Activated CD8-positive, alpha-beta T cell treated with anti-CD3 and anti-CD28 coated beads for 36 hours (primary cell): Measurements from ENCODE around the gene PAX7. TPM values are rescaled to one million over a fixed set of nuclear protein-coding genes. Genes with fewer than 3 reads are reported as not detected.
"Not testable (repeated sequence)": the region's sequence is repeated elsewhere in the genome, so short reads cannot be mapped to it uniquely, and the experiment has no call there.

Experiments used
- ATAC-seq: fragments of 200-7000 bp; cut with Tn5 transposase; one replicate; pipeline ENCODE4 v1.10.0; 2021; ENCODE audit warnings: mild to moderate bottlenecking, moderate library complexity
- CTCF ChIA-PET: fragments of 350-600 bp; sonication (Branson Sonifier 250); formaldehyde crosslinking; loops from one replicate; lab custom pipeline; 2021; ENCODE audit warnings: antibody characterized with exemption; lab: Charles Lee
- POLR2A ChIA-PET: fragments of 350-600 bp; sonication (Branson Sonifier 250); formaldehyde crosslinking; loops from one replicate; lab custom pipeline; 2021; ENCODE audit warnings: antibody characterized with exemption; lab: Charles Lee
- DNase-seq: peaks from one replicate; pipeline ENCODE4 v3.0.0-alpha.2; 2020
- H3K27ac Mint-ChIP-seq: one replicate; pipeline ENCODE4 v1.8.0; 2021; ENCODE audit warnings: mild to moderate bottlenecking, mixed read lengths
- H3K27me3 Mint-ChIP-seq: one replicate; pipeline ENCODE4 v1.8.0; 2021; ENCODE audit warnings: mixed read lengths
- H3K36me3 Mint-ChIP-seq: one replicate; pipeline ENCODE4 v1.8.0; 2021; ENCODE audit warnings: low read depth, mixed read lengths
- H3K4me1 Mint-ChIP-seq: one replicate; pipeline ENCODE4 v1.8.0; 2021; ENCODE audit warnings: low read depth, mixed read lengths
- H3K4me3 Mint-ChIP-seq: one replicate; pipeline ENCODE4 v1.8.0; 2021; ENCODE audit warnings: mild to moderate bottlenecking, moderate library complexity, mixed read lengths
- H3K9me3 Mint-ChIP-seq: one replicate; pipeline ENCODE4 v1.8.0; 2021; ENCODE audit warnings: mixed read lengths
- intact Hi-C: fragments of 100-400 bp; cut with micrococcal nuclease; formaldehyde crosslinking; loops from one replicate; pipeline ENCODE4 v1.10.0; 2022
- total RNA-seq, 2 experiments: library from RNA; stranded (reverse); gene quantifications; one replicate each; pipeline ENCODE4 v1.2.3, GENCODE V29; 2021
- TF ChIP-seq, protein P1 (sequence below): fragments of 200-600 bp; IDR thresholded peaks from one replicate; pipeline ENCODE4 v1.8.0; 2022; ENCODE audit warnings: antibody characterized with exemption, mild to moderate bottlenecking

PAX7 gene
- total RNA-seq, 2 experiments from 2014 or later, result not detected

DNA sequence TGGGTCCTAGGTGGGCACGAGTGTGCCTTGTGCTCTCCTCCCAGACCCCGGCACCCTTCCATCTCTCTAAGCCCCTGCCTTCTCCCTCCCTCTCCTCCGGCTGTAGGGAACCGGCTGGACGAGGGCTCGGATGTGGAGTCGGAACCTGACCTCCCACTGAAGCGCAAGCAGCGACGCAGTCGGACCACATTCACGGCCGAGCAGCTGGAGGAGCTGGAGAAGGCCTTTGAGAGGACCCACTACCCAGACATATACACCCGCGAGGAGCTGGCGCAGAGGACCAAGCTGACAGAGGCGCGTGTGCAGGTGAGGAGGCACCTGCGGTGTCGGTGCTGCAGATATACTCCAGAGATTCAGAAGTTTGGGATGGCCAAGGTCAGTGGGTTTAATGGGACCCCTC is 61.0 kb downstream of the PAX7 start:
- POLR2A ChIA-PET, result no interaction called here
- Mint-ChIP-seq H3K36me3 (no peaks in the 10 kb centered on the region), H3K4me1 (no peaks in the 10 kb centered on the region), H3K9me3 (no peaks in the 10 kb centered on the region), H3K27me3 (peaks cover 19% of the 10 kb centered on the region), H3K27ac (no peak overlapping the region), H3K4me3 (no peak overlapping the region)
- ATAC-seq, result no peak
- CTCF ChIA-PET, result no interaction called here
- TF ChIP-seq, protein P1, sequence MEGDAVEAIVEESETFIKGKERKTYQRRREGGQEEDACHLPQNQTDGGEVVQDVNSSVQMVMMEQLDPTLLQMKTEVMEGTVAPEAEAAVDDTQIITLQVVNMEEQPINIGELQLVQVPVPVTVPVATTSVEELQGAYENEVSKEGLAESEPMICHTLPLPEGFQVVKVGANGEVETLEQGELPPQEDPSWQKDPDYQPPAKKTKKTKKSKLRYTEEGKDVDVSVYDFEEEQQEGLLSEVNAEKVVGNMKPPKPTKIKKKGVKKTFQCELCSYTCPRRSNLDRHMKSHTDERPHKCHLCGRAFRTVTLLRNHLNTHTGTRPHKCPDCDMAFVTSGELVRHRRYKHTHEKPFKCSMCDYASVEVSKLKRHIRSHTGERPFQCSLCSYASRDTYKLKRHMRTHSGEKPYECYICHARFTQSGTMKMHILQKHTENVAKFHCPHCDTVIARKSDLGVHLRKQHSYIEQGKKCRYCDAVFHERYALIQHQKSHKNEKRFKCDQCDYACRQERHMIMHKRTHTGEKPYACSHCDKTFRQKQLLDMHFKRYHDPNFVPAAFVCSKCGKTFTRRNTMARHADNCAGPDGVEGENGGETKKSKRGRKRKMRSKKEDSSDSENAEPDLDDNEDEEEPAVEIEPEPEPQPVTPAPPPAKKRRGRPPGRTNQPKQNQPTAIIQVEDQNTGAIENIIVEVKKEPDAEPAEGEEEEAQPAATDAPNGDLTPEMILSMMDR, result no peak
- DNase-seq, result no peak
- intact Hi-C loops, result no loop called here

DNA sequence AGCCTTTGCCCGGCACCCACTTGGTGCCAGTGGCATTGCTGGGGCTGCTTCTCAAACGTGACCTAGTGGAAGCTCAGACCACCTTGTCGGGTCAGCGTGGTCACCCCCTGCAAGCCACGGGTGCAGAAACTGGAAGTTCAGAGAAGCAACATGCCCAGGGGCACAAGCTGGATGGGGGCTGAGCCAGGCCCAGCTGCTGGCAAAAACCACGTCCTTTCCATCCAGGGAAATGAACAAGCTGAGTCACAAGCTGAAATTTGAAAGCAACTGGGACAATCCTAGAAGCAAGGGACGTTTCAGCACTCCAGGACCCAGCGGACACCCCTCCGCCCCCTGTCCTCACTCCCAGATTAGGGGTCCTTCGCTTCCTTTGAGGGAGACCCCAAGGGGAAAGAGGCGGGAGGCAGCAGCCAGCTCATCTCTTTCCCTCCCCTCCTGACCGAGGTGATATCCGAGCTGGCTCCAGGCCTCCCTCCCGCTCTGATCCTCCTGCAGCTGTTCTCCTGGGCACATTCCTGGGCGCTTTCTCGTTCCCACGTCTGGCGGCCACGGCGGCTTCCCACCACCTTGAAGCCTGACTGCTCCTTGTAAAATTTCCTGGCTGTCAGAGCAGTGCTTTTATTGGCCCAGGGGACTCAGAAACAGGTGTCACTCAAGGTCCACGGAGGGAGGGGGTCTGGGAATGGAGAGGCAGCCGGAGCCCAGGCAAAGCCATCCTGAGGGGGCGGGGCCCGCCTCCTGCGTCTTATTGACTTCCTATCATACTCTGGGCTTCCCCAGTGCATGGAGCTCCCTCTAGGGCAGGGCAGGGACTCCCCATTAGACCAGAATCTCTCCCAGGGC is 62.8 kb downstream of the PAX7 start:
- Mint-ChIP-seq H3K4me3 (no peak overlapping the region), H3K9me3 (no peaks in the 10 kb centered on the region), H3K27ac (no peak overlapping the region), H3K27me3 (peaks cover 26% of the 10 kb centered on the region), H3K36me3 (no peaks in the 10 kb centered on the region), H3K4me1 (no peaks in the 10 kb centered on the region)
- CTCF ChIA-PET, result interaction anchor here (0.6 kb wide), 1 partner anchor 118 kb away, joined by 3 read pairs; no protein-coding TSS in a partner anchor
- intact Hi-C loops, result no loop called here
- POLR2A ChIA-PET, result no interaction called here
- ATAC-seq (no peak), DNase-seq (no peak)
- TF ChIP-seq, protein P1, result no peak

DNA sequence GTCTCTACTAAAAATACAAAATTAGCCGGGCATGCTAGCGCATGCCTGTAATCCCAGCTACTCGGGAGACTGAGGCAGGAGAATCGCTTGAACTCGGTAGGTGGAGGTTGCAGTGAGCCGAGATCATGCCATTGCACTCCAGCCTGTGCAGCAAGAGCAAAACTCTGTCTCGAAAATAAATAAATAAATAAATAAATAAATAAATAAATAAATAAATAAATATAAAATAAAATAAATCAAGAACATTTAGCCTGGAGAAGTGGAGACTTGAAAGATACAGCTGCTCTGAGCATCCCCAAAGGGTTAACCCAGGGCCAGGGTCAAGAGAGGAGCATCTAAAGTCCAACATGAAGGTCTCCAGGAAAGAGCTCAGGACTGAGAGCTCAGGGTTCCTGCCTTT is 63.6 kb downstream of the PAX7 start:
- DNase-seq, H3K4me3 Mint-ChIP-seq, H3K27ac Mint-ChIP-seq, ATAC-seq, H3K9me3 Mint-ChIP-seq, H3K4me1 Mint-ChIP-seq, H3K36me3 Mint-ChIP-seq, intact Hi-C loops: not testable (repeated sequence)
- ChIA-PET CTCF (interaction anchor here (0.6 kb wide), 1 partner anchor 119 kb away, joined by 3 read pairs; no protein-coding TSS in a partner anchor), POLR2A (interaction anchor here (0.6 kb wide), 1 partner anchor 187 kb away, joined by 3 read pairs; no protein-coding TSS in a partner anchor)
- H3K27me3 Mint-ChIP-seq, result peaks cover 29% of the 10 kb centered on the region

DNA sequence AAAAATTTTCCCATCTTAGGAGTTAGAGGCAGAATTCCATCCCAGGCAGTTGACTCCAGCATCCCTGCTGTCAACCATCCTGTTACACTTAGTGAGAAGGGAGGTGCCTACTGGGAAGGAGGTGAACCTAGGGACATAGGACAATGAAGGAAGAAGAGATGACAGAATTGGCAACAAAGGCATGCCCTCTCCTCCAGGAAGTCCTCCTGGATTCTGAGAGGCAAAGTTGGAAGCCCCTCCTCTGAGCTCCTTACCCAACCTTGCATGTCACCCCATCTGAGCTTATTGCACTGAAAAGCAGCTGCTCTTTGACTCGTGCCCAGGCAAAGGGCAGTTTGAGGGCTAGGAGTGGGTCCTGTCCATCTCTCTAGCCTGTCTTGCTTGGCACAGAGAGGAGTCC is 66.9 kb downstream of the PAX7 start:
- TF ChIP-seq, protein P1, result no peak
- ATAC-seq (no peak), DNase-seq (no peak)
- ChIA-PET CTCF (interaction anchor here (2.3 kb wide), 1 partner anchor 100 kb away, joined by 7 read pairs; no protein-coding TSS in a partner anchor), POLR2A (no interaction called here)
- intact Hi-C loops, result no loop called here
- H3K36me3 Mint-ChIP-seq, result no peaks in the 10 kb centered on the region
- H3K4me3 Mint-ChIP-seq, result no peak overlapping the region
- H3K27ac Mint-ChIP-seq, result no peak overlapping the region
- H3K9me3 Mint-ChIP-seq, result no peaks in the 10 kb centered on the region
- no peaks in the 10 kb centered on the region for H3K4me1 Mint-ChIP-seq
- H3K27me3 Mint-ChIP-seq, result peaks cover 28% of the 10 kb centered on the region

DNA sequence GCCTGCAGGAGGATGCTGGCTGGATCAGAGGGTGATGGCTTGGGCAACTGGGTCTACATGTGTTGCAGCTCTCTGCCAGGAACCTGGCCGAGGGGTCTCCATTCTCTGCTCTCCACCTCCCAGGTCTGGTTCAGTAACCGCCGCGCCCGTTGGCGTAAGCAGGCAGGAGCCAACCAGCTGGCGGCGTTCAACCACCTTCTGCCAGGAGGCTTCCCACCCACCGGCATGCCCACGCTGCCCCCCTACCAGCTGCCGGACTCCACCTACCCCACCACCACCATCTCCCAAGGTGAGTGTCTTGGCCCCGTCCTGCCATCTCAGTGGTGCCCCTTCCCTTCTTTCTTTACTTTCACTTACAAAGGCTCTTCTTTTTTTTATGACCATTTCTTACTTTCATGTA is 69.9 kb downstream of the PAX7 start:
- Mint-ChIP-seq H3K36me3 (no peaks in the 10 kb centered on the region), H3K27ac (no peak overlapping the region), H3K4me1 (no peaks in the 10 kb centered on the region), H3K4me3 (no peak overlapping the region), H3K9me3 (no peaks in the 10 kb centered on the region), H3K27me3 (peaks cover 25% of the 10 kb centered on the region)
- POLR2A ChIA-PET, result no interaction called here
- ATAC-seq, result no peak
- no peak for DNase-seq
- intact Hi-C loops, result no loop called here
- TF ChIP-seq, protein P1, result no peak
- CTCF ChIA-PET, result no interaction called here
